ENCODE measurements around the gene ANXA2R. TPM values are rescaled to one million over a fixed set of nuclear protein-coding genes. Genes with fewer than 3 reads are reported as not detected.
"Not testable (repeated sequence)": the region's sequence is repeated elsewhere in the genome, so short reads cannot be mapped to it uniquely, and the experiment has no call there.

Gene ANXA2R
- total RNA-seq, 1 donor from 2014 or later: 26.6 TPM

GRCh38 chr5:43036856-43037635 is 3.1 kb downstream of the ANXA2R start:
- intact Hi-C loops (cut with micrococcal nuclease): no loop called here

- intact Hi-C loops (cut with micrococcal nuclease): no loop called here
Measured at GRCh38 chr5:43036409-43036808, 3.7 kb downstream of the ANXA2R start.

- intact Hi-C loops (cut with micrococcal nuclease): no loop called here
Measured at GRCh38 chr5:43034591-43034968, 5.5 kb downstream of the ANXA2R start.

- intact Hi-C loops (cut with micrococcal nuclease): no loop called here
Measured at GRCh38 chr5:43033841-43034590, 6.1 kb downstream of the ANXA2R start.

- intact Hi-C loops (cut with micrococcal nuclease): no loop called here
Measured at GRCh38 chr5:43027054-43027785, 12.9 kb downstream of the ANXA2R start.

- intact Hi-C loops (cut with micrococcal nuclease): not testable (repeated sequence)
Measured at GRCh38 chr5:43025184-43025950, 14.8 kb downstream of the ANXA2R start.

- intact Hi-C loops (cut with micrococcal nuclease): no loop called here
Measured at GRCh38 chr5:43024217-43024616, 15.9 kb downstream of the ANXA2R start.

- intact Hi-C loops (cut with micrococcal nuclease): loop anchor here (2.0 kb wide), 1 partner anchor 112 kb away; no protein-coding TSS in a partner anchor
Measured at GRCh38 chr5:43021151-43021550, 19.0 kb downstream of the ANXA2R start.

GRCh38 chr5:43020399-43020746 is 19.7 kb downstream of the ANXA2R start:
- intact Hi-C loops (cut with micrococcal nuclease): loop anchor here (1.0 to 2.0 kb wide), 5 partner anchors 9 to 112 kb away; no protein-coding TSS in a partner anchor

GRCh38 chr5:43019614-43020398 is 20.3 kb downstream of the ANXA2R start:
- intact Hi-C loops (cut with micrococcal nuclease): loop anchor here (1.0 to 2.0 kb wide), 7 partner anchors 9 to 111 kb away; partner anchors contain the start of gene ZNF131

GRCh38 chr5:43019291-43019613 is 20.9 kb downstream of the ANXA2R start:
- intact Hi-C loops (cut with micrococcal nuclease): loop anchor here (2.0 kb wide), 2 partner anchors 86 to 102 kb away; partner anchors contain the start of gene ZNF131

- intact Hi-C loops (cut with micrococcal nuclease): loop anchor here (1.0 kb wide), 3 partner anchors 9 to 1113 kb away; partner anchors contain the start of gene RIMOC1
Measured at GRCh38 chr5:43017428-43017815, 22.7 kb downstream of the ANXA2R start.

GRCh38 chr5:43016217-43016779 is 23.8 kb downstream of the ANXA2R start:
- intact Hi-C loops (cut with micrococcal nuclease): no loop called here

GRCh38 chr5:43014522-43014921 is 25.6 kb downstream of the ANXA2R start:
- intact Hi-C loops (cut with micrococcal nuclease): no loop called here

- intact Hi-C loops (cut with micrococcal nuclease): no loop called here
Measured at GRCh38 chr5:43010935-43011315, 29.2 kb downstream of the ANXA2R start.

GRCh38 chr5:43008363-43009153 is 31.6 kb downstream of the ANXA2R start:
- intact Hi-C loops (cut with micrococcal nuclease): loop anchor here (1.0 to 2.0 kb wide), 6 partner anchors 9 to 112 kb away; partner anchors contain the start of genes ANXA2R and ZNF131

GRCh38 chr5:43007911-43008362 is 32.2 kb downstream of the ANXA2R start:
- intact Hi-C loops (cut with micrococcal nuclease): loop anchor here (1.0 to 2.0 kb wide), 6 partner anchors 9 to 113 kb away; partner anchors contain the start of genes ANXA2R and ZNF131

- intact Hi-C loops (cut with micrococcal nuclease): no loop called here
Measured at GRCh38 chr5:43007246-43007910, 32.7 kb downstream of the ANXA2R start.
